Fibroblast of skin of back (primary cell): ENCODE data around the gene STX5. TPM values are rescaled to one million over a fixed set of nuclear protein-coding genes. Genes with fewer than 3 reads are reported as not detected.
"Not testable (repeated sequence)": the region's sequence is repeated elsewhere in the genome, so short reads cannot be mapped to it uniquely, and the experiment has no call there.

Source experiments
- DNase-seq: peaks from one replicate; pipeline ENCODE4 v3.0.0-alpha.2; 2013
- polyA plus RNA-seq, 2 experiments: library from polyadenylated mRNA; unstranded; fragments of 120-200 nt; gene quantifications; one replicate each; pipeline ENCODE4 v1.2.1, GENCODE V29; 2013; ENCODE audit not compliant: insufficient read length in 2 of 2

The STX5 gene
- 53.4 TPM for polyA plus RNA-seq (2013, experiment 1 of 2; ENCODE audit: insufficient read length)
- polyA plus RNA-seq (2013, experiment 2 of 2; ENCODE audit: insufficient read length), result 51.1 TPM

- peak; percentile 98 for DNase-seq
Measured at GRCh38 chr11:62831520-62832335, at the start of gene STX5. Gene STX5 (minus strand): TSS chr11:62832051. CDS start chr11:62831243, 808 bp downstream.

GRCh38 chr11:62880803-62881578 is 49.1 kb upstream of the STX5 start, which contains the start of gene SLC3A2:
Gene SLC3A2 (plus strand): TSS chr11:62880896. CDS start chr11:62881024, 128 bp downstream.
- peak; percentile 86 for DNase-seq

- peak; percentile 66 for DNase-seq
Measured at GRCh38 chr11:62880231-62880802, 48.5 kb upstream of the STX5 start.

GRCh38 chr11:62879235-62879978 is 47.6 kb upstream of the STX5 start:
- no peak for DNase-seq

DNA sequence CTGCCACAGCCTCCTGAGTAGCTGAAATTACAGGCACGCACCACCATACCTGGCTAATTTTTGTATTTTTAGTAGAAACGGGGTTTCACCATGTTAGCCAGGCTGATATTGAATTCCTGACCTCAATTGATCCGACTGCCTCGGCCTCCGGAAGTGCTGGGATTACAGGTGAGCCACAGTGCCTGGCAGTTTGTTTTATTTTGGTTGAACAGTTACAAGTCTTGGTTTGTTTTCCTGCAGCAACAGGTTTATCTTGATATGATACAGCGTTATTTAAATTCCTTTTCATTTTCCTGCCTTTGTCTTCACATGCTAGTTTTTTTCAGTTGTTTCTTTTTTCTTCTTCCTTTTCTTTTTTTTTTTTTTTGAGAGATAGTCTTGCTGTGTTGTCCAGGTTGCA is 44.9 kb upstream of the STX5 start:
- no peak for DNase-seq

DNA sequence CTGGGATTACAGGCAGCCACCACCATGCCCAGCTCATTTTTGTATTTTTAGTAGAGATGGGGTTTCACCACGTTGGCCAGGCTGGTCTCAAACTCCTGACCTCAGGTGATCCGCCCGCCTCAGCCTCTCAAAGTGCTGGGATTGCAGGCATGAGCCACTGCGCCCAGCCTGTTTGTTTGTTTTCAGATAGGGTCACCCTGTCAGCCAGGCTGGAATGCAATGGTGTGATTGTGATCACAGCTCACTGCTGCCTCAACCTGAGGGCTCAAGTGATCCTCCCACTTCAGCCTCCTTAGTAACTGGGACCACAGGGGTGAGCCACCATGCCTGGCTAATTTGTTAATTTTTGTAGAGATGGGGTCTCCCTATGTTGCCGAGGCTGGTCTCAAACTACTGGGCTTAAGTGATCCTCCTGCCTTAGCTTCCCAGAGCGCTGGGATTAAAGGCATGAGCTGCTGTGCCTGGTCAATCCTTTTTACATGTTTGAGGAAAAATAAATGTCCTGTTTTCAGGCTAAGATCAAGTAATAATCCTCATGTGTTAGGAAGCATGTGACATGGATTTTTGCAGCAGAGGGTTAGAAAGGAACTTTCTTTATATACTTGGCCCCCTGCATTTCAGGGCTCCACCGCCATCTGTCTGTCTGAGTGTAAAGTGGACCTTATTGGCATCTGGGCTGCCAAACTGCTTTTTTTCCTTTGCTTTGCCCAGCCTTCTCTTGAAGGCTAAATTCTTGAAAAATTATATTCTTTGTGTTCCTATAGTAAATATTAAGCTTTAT is 44.0 kb upstream of the STX5 start:
- DNase-seq, result no peak

DNA sequence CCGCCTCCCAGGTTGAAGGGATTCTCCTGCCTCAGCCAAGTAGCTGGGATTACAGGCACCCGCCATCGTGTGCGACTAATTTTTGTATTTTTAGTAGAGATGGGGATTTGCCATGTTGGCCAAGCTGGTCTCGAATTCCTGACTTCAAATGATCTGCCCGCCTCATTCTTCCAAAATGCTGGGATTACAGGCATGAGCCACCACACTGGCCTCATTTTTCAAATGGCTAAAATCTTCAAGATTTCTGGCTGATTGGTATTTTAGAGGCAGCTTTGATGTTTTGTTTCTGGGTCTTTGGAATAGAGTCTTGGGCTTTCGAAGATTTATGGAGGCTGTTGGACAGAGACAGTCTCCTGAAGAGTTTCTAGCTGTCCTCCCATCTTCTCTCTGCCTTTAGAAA is 43.0 kb upstream of the STX5 start:
- no peak for DNase-seq

DNA sequence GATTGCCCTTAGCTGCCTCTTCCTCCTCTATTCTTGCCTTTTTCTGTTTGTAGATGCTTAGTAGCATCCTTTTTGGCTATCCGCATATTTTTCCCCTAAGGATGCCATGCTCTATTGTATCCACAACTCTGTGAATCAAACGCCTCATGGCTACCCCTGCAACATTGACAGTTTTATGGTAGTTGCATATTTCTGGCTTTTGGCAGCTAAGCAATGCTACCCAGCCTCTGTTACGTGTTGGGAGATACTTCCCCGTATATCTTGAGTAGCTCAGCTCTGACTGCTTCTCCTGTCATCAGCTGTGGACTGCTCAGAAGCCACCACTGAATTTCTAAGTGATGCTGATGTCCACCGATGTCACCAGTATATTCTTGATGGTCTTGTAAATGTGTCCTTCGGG is 33.8 kb upstream of the STX5 start:
- DNase-seq, result no peak

GRCh38 chr11:62863687-62864335 is 32.0 kb upstream of the STX5 start:
- no peak for DNase-seq

DNA sequence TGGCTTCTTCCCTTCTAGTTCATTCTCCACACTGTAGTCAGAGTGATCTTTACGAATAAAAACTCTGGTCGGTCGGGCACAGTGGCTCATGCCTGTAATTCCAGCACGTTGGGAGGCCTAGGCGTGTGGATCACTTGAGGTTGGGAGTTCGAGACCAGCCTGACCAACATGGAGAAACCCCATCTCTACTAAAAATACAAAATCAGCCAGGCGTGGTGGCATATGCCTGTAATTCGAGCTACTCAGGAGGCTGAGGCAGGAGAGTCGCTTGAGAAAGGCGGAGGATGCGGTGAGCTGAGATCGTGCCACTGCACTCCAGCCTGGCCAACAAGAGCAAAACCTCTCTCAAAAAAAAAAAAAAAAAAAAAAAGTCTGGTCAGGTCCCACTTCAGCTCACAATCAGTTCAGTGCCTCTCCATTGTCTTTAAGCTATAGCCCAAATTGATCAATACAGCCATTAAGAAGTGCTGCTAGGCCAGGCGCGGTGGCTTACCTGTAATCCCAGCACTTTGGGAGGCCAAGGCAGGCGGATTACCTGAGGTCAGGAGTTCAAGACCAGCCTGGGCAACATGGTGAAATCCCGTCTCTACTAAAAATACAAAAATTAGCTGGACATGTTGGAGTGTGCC is 29.8 kb upstream of the STX5 start:
- DNase-seq, result not testable (repeated sequence)

- no peak for DNase-seq
Measured at GRCh38 chr11:62860835-62861563, 29.1 kb upstream of the STX5 start.

DNA sequence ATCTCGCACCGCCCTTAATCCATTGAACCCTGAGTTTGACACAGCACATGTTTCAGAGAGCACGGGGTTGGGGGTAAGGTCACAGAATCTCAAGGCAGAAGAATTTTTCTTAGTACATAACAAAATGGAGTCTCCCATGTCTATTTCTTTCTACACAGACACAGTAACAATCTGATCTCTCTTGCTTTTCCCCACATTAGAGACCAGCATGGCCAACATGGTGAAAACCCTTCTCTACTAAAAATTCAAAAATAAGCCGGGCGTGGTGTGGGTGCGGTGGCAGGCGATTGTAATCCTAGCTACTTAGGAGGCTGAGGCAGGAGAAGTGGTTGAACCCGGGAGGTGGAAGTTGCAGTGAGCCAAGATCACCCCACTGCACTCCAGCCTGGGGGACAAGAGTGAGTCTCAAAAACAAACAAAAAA is 27.4 kb upstream of the STX5 start:
- DNase-seq, result not testable (repeated sequence)

GRCh38 chr11:62858201-62858600 is 26.4 kb upstream of the STX5 start:
- no peak for DNase-seq

- DNase-seq, result no peak
Measured at GRCh38 chr11:62857541-62857982, 25.7 kb upstream of the STX5 start.

GRCh38 chr11:62856333-62856895 is 24.6 kb upstream of the STX5 start:
- no peak for DNase-seq

DNA sequence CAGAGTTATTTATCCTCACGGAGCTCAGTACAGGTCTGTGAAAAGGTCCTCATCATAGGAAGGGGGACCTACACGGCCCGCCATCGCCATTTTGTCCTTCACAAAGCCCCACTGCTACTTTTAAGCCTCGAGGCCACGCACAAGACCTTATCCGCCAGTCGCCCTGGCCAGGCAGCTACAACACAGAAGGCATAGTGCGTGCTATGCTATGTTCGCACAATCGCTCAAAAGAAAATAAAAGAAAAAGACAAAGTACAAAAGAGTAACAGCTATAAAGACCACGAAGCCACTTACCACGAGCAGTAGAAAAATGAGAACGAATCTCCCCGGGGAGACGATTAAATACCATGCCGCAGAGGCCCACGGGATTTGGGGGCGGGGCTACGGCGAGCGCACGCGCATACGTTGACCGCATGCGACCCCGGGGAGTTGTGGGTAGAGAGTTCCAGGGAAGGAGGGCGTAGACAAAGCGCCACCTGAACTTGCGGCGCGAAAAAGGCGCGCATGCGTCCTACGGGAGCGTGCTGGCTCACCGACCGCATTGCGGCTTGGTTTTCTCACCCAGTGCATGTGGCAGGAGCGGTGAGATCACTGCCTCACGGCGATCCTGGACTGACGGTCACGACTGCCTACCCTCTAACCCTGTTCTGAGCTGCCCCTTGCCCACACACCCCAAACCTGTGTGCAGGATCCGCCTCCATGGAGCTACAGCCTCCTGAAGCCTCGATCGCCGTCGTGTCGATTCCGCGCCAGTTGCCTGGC is 23.9 kb upstream of the STX5 start:
- DNase-seq, result peak; percentile 97

- DNase-seq, result no peak
Measured at GRCh38 chr11:62854825-62855570, 23.1 kb upstream of the STX5 start.
